ENCODE results near the gene KDM2A.

DNA sequence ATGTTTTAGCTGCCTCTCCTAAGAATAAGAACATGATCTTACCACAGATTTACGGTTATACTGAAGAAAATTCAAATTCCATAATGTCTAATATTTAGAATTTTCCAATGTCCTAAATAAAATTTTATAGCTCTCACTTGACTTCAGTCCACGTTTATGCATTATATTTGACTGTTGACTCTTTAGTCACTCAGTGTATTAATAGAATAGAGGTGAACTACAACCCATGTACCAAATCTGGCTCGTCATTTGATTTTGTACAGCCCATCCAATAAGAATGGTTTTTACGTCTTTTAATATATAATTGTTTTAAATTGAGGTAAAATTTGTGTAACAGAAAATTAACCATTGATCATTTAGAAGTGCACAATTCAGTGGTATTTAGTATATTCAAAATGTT is 34.9 kb downstream of the KDM2A start:
- TF ChIP-seq, protein P1, sequence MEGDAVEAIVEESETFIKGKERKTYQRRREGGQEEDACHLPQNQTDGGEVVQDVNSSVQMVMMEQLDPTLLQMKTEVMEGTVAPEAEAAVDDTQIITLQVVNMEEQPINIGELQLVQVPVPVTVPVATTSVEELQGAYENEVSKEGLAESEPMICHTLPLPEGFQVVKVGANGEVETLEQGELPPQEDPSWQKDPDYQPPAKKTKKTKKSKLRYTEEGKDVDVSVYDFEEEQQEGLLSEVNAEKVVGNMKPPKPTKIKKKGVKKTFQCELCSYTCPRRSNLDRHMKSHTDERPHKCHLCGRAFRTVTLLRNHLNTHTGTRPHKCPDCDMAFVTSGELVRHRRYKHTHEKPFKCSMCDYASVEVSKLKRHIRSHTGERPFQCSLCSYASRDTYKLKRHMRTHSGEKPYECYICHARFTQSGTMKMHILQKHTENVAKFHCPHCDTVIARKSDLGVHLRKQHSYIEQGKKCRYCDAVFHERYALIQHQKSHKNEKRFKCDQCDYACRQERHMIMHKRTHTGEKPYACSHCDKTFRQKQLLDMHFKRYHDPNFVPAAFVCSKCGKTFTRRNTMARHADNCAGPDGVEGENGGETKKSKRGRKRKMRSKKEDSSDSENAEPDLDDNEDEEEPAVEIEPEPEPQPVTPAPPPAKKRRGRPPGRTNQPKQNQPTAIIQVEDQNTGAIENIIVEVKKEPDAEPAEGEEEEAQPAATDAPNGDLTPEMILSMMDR (conservative IDR thresholded peaks at IDR 0.05; ENCODE audit: low read length) = no peak
- no peak for TF ChIP-seq EZH2phosphoT487 (IDR thresholded peaks at IDR 0.05; ENCODE audit: borderline replicate concordance)
